ENCODE measurements around the gene NTHL1. TPM values are rescaled to one million over a fixed set of nuclear protein-coding genes. Genes with fewer than 3 reads are reported as not detected.
A peak's percentile ranks its signal among the peaks of the same experiment; 100 is the strongest.

The NTHL1 gene
- total and polyA plus RNA-seq, 9 of the 15 experiments (the other 6 are each of a cell fraction or from before 2014, with no cell fraction given): 1.1 to 58.8 (median 17.6) TPM

GRCh38 chr16:2023092-2024031 is 24.3 kb downstream of the NTHL1 start (continued):
- peak; percentile 60; the same call in 1 of the 2 replicates for TF ChIP-seq ZBTB49 (CRISPR knock-in tag; IDR thresholded peaks at IDR 0.05; ENCODE audit: borderline replicate concordance)
- peak; percentile 28 for TF ChIP-seq PCBP1 (IDR thresholded peaks at IDR 0.05; ENCODE audit: low read depth, low read length, poor library complexity, severe bottlenecking)
- TF ChIP-seq ZNF445 (CRISPR knock-in tag; IDR thresholded peaks at IDR 0.05; ENCODE audit: low read depth): no peak
- no peak for TF ChIP-seq TEAD2 (tag; IDR thresholded peaks at IDR 0.05)
- TF ChIP-seq ZBTB17 (CRISPR knock-in tag; IDR thresholded peaks at IDR 0.05): no peak
- peak; percentile 66 for TF ChIP-seq RBFOX2 (IDR thresholded peaks at IDR 0.05; ENCODE audit: low read depth, low read length)
- TF ChIP-seq ARHGAP35 (IDR thresholded peaks at IDR 0.05; ENCODE audit: partially characterized antibody): no peak
- peak; percentile 72 for TF ChIP-seq CREM (IDR thresholded peaks at IDR 0.05; ENCODE audit: low read depth)
- peak in 1 of 2 experiments; percentile 14 for TF ChIP-seq E2F6 (IDR thresholded peaks at IDR 0.05; ENCODE audit: borderline replicate concordance in 1 of 2, extremely low read depth in 1 of 2, insufficient read depth in 1 of 2, insufficient read length in 1 of 2, low read depth in 1 of 2, low read length in 1 of 2, poor library complexity in 1 of 2, severe bottlenecking in 1 of 2)
- TF ChIP-seq SETDB1 (IDR thresholded peaks at IDR 0.05; ENCODE audit: low read length): no peak
- TF ChIP-seq CAMTA2 (CRISPR knock-in tag; conservative IDR thresholded peaks at IDR 0.05): no peak
- TF ChIP-seq SMAD4 (CRISPR knock-in tag; conservative IDR thresholded peaks at IDR 0.05): peak; percentile 44; the same call in 1 of the 2 replicates
- no peak for TF ChIP-seq ZSCAN29 (IDR thresholded peaks at IDR 0.05)
- no peak for TF ChIP-seq RAD51 (IDR thresholded peaks at IDR 0.05; ENCODE audit: borderline replicate concordance, low read depth)
- no peak for TF ChIP-seq CHAMP1 (IDR thresholded peaks at IDR 0.05)
- 0 out of 4 replicates have a peak, but pooled peaks of 1 of the 2 experiments have one; percentile 15 for TF ChIP-seq HDAC1 (IDR thresholded peaks at IDR 0.05)

Data from K562 (cell line).